ENCODE data around the gene TSSK1B.

TSSK1B gene

DNA sequence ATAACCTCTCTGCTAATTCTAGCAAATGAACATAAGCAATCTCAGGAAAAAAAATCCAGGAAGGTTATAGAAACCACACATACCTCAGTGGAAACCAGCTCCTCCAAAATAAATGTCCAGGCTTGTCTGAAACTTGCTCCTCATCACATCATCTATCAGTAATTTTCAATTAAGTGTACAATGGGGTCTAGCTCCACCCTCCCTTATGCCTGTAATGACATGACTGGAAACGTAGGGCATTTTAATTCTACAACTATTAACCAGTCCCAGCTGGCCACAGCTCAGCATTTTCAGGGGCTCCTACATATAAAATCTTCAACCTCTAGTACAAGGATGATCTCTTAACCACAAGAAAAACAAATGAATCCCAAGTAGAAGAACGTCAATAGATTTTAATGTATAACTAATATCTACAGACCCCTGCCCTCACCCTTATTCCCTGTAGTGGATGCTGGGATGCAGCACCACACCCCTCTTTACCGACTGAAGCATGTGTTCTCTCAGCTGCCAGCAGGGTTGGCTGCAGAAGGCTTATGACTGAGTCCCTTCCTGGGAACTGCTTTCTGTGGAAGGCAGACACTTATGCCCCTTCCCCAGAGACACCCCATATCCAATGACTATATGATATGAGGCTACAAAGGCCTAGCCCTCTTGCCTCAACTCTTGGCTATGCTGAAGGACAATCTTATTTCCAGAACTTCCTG lies 6.8 kb downstream of the TSSK1B start:
- no peaks in the 10 kb centered on the region for H3K9me3 ChIP-seq (ENCODE audit: control insufficient read depth, insufficient read depth, low read depth, low read length)
- H3K36me3 ChIP-seq (ENCODE audit: control insufficient read depth in 2 of 2, insufficient read depth in 1 of 2, low read length in 2 of 2): no peaks in the 10 kb centered on the region
- CTCF ChIA-PET: interaction anchor here (0.5 kb wide), 1 partner anchor 352 kb away, joined by 3 read pairs; no protein-coding TSS in a partner anchor
- TF ChIP-seq, protein P1, sequence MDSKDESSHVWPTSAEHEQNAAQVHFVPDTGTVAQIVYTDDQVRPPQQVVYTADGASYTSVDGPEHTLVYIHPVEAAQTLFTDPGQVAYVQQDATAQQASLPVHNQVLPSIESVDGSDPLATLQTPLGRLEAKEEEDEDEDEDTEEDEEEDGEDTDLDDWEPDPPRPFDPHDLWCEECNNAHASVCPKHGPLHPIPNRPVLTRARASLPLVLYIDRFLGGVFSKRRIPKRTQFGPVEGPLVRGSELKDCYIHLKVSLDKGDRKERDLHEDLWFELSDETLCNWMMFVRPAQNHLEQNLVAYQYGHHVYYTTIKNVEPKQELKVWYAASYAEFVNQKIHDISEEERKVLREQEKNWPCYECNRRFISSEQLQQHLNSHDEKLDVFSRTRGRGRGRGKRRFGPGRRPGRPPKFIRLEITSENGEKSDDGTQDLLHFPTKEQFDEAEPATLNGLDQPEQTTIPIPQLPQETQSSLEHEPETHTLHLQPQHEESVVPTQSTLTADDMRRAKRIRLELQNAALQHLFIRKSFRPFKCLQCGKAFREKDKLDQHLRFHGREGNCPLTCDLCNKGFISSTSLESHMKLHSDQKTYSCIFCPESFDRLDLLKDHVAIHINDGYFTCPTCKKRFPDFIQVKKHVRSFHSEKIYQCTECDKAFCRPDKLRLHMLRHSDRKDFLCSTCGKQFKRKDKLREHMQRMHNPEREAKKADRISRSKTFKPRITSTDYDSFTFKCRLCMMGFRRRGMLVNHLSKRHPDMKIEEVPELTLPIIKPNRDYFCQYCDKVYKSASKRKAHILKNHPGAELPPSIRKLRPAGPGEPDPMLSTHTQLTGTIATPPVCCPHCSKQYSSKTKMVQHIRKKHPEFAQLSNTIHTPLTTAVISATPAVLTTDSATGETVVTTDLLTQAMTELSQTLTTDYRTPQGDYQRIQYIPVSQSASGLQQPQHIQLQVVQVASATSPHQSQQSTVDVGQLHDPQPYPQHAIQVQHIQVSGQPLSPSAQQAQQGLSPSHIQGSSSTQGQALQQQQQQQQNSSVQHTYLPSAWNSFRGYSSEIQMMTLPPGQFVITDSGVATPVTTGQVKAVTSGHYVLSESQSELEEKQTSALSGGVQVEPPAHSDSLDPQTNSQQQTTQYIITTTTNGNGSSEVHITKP (tag by site-specific recombination; IDR thresholded peaks at IDR 0.05): 0 out of 2 replicates have a peak, but pooled peaks have one; percentile 13
- no peak for TF ChIP-seq ZNF112 (tag by site-specific recombination; IDR thresholded peaks at IDR 0.05)
- H3K4me3 ChIP-seq (ENCODE audit: low read depth, low read length): no peak overlapping the region
- no peaks in the 10 kb centered on the region for H3K4me1 ChIP-seq (ENCODE audit: control insufficient read depth, insufficient read depth, low read length)
- POLR2A ChIA-PET: no interaction called here
- no peak overlapping the region for H3K27ac ChIP-seq (ENCODE audit: extremely low read depth, low read depth, low read length)

DNA sequence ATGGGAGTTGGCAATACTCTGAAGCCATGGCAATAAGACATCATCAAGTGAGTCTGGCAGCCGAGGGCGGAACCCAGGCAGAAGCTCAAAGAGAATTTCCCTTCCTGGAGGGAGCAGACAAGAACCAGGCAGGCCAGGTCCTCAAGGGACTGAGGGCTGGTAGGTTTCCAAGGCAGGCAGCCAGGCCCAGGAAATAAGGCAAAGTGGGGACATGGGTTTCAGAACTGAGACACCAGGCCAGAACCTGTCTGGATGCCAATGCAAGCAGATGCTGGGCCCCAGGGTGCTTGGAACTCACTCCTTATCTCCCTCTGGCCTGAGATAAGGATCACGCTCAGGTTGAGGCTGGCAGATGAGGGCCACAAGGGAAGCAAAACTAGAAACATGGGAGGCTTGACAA lies 8.9 kb downstream of the TSSK1B start:
- Histone ChIP-seq H3K36me3 (ENCODE audit: control insufficient read depth in 2 of 2, insufficient read depth in 1 of 2, low read length in 2 of 2) (no peaks in the 10 kb centered on the region), H3K9me3 (ENCODE audit: control insufficient read depth, insufficient read depth, low read depth, low read length) (no peaks in the 10 kb centered on the region), H3K4me1 (ENCODE audit: control insufficient read depth, insufficient read depth, low read length) (no peaks in the 10 kb centered on the region), H3K27ac (ENCODE audit: extremely low read depth, low read depth, low read length) (no peak overlapping the region), H3K4me3 (ENCODE audit: low read depth, low read length) (no peak overlapping the region)
- CTCF ChIA-PET: interaction anchor here (0.6 kb wide), 1 partner anchor 1366 kb away, joined by 3 read pairs; no protein-coding TSS in a partner anchor
- POLR2A ChIA-PET: no interaction called here
- no peak for TF ChIP-seq ZNF837 (tag by site-specific recombination; IDR thresholded peaks at IDR 0.05)
- no peak for TF ChIP-seq ZBTB17 (tag by site-specific recombination; IDR thresholded peaks at IDR 0.05)
- TF ChIP-seq, protein P2, sequence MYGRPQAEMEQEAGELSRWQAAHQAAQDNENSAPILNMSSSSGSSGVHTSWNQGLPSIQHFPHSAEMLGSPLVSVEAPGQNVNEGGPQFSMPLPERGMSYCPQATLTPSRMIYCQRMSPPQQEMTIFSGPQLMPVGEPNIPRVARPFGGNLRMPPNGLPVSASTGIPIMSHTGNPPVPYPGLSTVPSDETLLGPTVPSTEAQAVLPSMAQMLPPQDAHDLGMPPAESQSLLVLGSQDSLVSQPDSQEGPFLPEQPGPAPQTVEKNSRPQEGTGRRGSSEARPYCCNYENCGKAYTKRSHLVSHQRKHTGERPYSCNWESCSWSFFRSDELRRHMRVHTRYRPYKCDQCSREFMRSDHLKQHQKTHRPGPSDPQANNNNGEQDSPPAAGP (tag by site-specific recombination; IDR thresholded peaks at IDR 0.05): no peak
- TF ChIP-seq, protein P3, sequence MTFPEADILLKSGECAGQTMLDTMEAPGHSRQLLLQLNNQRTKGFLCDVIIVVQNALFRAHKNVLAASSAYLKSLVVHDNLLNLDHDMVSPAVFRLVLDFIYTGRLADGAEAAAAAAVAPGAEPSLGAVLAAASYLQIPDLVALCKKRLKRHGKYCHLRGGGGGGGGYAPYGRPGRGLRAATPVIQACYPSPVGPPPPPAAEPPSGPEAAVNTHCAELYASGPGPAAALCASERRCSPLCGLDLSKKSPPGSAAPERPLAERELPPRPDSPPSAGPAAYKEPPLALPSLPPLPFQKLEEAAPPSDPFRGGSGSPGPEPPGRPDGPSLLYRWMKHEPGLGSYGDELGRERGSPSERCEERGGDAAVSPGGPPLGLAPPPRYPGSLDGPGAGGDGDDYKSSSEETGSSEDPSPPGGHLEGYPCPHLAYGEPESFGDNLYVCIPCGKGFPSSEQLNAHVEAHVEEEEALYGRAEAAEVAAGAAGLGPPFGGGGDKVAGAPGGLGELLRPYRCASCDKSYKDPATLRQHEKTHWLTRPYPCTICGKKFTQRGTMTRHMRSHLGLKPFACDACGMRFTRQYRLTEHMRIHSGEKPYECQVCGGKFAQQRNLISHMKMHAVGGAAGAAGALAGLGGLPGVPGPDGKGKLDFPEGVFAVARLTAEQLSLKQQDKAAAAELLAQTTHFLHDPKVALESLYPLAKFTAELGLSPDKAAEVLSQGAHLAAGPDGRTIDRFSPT (tag by site-specific recombination; IDR thresholded peaks at IDR 0.05): no peak
- no peak for TF ChIP-seq ZFP69B (tag by site-specific recombination; IDR thresholded peaks at IDR 0.05)
- TF ChIP-seq HOXA7 (CRISPR knock-in tag; IDR thresholded peaks at IDR 0.05; ENCODE audit: borderline replicate concordance): no peak
- TF ChIP-seq ZIC2 (tag by site-specific recombination; IDR thresholded peaks at IDR 0.05): no peak
- TF ChIP-seq BCL11B (tag by site-specific recombination; IDR thresholded peaks at IDR 0.05; ENCODE audit: low read depth): no peak
- TF ChIP-seq, protein P4, sequence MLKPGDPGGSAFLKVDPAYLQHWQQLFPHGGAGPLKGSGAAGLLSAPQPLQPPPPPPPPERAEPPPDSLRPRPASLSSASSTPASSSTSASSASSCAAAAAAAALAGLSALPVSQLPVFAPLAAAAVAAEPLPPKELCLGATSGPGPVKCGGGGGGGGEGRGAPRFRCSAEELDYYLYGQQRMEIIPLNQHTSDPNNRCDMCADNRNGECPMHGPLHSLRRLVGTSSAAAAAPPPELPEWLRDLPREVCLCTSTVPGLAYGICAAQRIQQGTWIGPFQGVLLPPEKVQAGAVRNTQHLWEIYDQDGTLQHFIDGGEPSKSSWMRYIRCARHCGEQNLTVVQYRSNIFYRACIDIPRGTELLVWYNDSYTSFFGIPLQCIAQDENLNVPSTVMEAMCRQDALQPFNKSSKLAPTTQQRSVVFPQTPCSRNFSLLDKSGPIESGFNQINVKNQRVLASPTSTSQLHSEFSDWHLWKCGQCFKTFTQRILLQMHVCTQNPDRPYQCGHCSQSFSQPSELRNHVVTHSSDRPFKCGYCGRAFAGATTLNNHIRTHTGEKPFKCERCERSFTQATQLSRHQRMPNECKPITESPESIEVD (tag by site-specific recombination; IDR thresholded peaks at IDR 0.05): no peak
- TF ChIP-seq, protein P5, sequence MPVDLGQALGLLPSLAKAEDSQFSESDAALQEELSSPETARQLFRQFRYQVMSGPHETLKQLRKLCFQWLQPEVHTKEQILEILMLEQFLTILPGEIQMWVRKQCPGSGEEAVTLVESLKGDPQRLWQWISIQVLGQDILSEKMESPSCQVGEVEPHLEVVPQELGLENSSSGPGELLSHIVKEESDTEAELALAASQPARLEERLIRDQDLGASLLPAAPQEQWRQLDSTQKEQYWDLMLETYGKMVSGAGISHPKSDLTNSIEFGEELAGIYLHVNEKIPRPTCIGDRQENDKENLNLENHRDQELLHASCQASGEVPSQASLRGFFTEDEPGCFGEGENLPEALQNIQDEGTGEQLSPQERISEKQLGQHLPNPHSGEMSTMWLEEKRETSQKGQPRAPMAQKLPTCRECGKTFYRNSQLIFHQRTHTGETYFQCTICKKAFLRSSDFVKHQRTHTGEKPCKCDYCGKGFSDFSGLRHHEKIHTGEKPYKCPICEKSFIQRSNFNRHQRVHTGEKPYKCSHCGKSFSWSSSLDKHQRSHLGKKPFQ (tag by site-specific recombination; IDR thresholded peaks at IDR 0.05): no peak
- TF ChIP-seq ZNF426 (tag by site-specific recombination; IDR thresholded peaks at IDR 0.05): no peak
- TF ChIP-seq, protein P6, sequence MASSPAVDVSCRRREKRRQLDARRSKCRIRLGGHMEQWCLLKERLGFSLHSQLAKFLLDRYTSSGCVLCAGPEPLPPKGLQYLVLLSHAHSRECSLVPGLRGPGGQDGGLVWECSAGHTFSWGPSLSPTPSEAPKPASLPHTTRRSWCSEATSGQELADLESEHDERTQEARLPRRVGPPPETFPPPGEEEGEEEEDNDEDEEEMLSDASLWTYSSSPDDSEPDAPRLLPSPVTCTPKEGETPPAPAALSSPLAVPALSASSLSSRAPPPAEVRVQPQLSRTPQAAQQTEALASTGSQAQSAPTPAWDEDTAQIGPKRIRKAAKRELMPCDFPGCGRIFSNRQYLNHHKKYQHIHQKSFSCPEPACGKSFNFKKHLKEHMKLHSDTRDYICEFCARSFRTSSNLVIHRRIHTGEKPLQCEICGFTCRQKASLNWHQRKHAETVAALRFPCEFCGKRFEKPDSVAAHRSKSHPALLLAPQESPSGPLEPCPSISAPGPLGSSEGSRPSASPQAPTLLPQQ (tag by site-specific recombination; IDR thresholded peaks at IDR 0.05): no peak
- TF ChIP-seq MZF1 (tag by site-specific recombination; IDR thresholded peaks at IDR 0.05; ENCODE audit: borderline replicate concordance): no peak
- TF ChIP-seq, protein P7, sequence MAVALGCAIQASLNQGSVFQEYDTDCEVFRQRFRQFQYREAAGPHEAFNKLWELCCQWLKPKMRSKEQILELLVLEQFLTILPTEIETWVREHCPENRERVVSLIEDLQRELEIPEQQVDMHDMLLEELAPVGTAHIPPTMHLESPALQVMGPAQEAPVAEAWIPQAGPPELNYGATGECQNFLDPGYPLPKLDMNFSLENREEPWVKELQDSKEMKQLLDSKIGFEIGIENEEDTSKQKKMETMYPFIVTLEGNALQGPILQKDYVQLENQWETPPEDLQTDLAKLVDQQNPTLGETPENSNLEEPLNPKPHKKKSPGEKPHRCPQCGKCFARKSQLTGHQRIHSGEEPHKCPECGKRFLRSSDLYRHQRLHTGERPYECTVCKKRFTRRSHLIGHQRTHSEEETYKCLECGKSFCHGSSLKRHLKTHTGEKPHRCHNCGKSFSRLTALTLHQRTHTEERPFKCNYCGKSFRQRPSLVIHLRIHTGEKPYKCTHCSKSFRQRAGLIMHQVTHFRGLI (tag by site-specific recombination; IDR thresholded peaks at IDR 0.05): no peak
- TF ChIP-seq ZNF112 (tag by site-specific recombination; IDR thresholded peaks at IDR 0.05): no peak
- TF ChIP-seq ZNF549 (tag by site-specific recombination; IDR thresholded peaks at IDR 0.05): no peak

All from HEK293 (cell line).